B cell (primary cell): ENCODE results near the gene BTAF1. TPM values are rescaled to one million over a fixed set of nuclear protein-coding genes. Genes with fewer than 3 reads are reported as not detected.

Experiments used
- ATAC-seq: fragments of 200-7000 bp; cut with Tn5 transposase; one replicate; pipeline ENCODE4 v1.10.0; 2021; ENCODE audit warnings: low read depth, mild to moderate bottlenecking, moderate number of reproducible peaks, moderate library complexity
- CTCF ChIA-PET: fragments of 350-600 bp; sonication (Branson Sonifier 250); formaldehyde crosslinking; loops from one replicate; lab custom pipeline; 2021; ENCODE audit warnings: antibody characterized with exemption, inconsistent platforms; lab: Charles Lee
- POLR2A ChIA-PET: fragments of 350-600 bp; sonication (Branson Sonifier 250); formaldehyde crosslinking; loops from one replicate; lab custom pipeline; 2021; ENCODE audit warnings: antibody characterized with exemption; lab: Charles Lee
- DNase-seq: peaks from one replicate; pipeline ENCODE4 v3.0.0; 2013
- H2AFZ ChIP-seq: 2 replicates; pipeline ENCODE4 v1.6.1; 2012; ENCODE audit warnings: mild to moderate bottlenecking, low read depth, low read length; ENCODE audit not compliant: insufficient read depth, poor library complexity, severe bottlenecking
- H3K27ac ChIP-seq, 2 donors: 1 replicate in 1 of 2; 2 replicates in 1 of 2; pipeline ENCODE4 v1.5.1; 2012 to 2013; ENCODE audit warnings: low read length in 2 of 2, mild to moderate bottlenecking in 2 of 2, moderate library complexity in 1 of 2
- H3K27me3 ChIP-seq, 4 experiments: fragments of 200-600 bp in 1 of 4; sonication (generic) in 1 of 4; replicated peaks in 1 of 4; 1 replicate in 2 of 4; 2 replicates in 2 of 4; pipeline versions ENCODE4 v1.6.1 to v1.7.0; 2013 to 2016; ENCODE audit warnings: low read length in 3 of 4, mild to moderate bottlenecking in 2 of 4, mixed read lengths in 1 of 4, moderate library complexity in 1 of 4; ENCODE audit not compliant: insufficient read depth in 4 of 4, control insufficient read depth in 3 of 4; ENCODE audit errors: control extremely low read depth in 1 of 4
- H3K36me3 ChIP-seq, 2 experiments: replicated peaks in 1 of 2; 1 replicate in 1 of 2; 2 replicates in 1 of 2; pipeline versions ENCODE4 v1.6.1 to v1.7.1; 2013; ENCODE audit warnings: low read length in 1 of 2; ENCODE audit not compliant: insufficient read depth in 2 of 2, control insufficient read depth in 1 of 2; ENCODE audit errors: control extremely low read depth in 1 of 2, extremely low read depth in 1 of 2
- H3K4me1 ChIP-seq, 2 donors: fragments of 200-600 bp in 1 of 2; sonication (generic) in 1 of 2; 1 replicate in 1 of 2; 2 replicates in 1 of 2; pipeline versions ENCODE4 v1.5.1 to v1.6.1; 2013 to 2017; ENCODE audit warnings: low read length in 2 of 2; ENCODE audit not compliant: control insufficient read depth in 2 of 2, insufficient read depth in 2 of 2
- H3K4me2 ChIP-seq: replicated peaks from 2 replicates; pipeline ENCODE3; 2012; ENCODE audit warnings: mild to moderate bottlenecking, low read depth, low read length; ENCODE audit not compliant: poor library complexity, severe bottlenecking
- H3K4me3 ChIP-seq, 5 experiments: fragments of 200-600 bp in 1 of 5; sonication (generic) in 1 of 5; 1 replicate in 3 of 5; 2 replicates in 2 of 5; pipeline versions ENCODE4 v1.5.1 to v1.7.0; 2011 to 2016; ENCODE audit warnings: low read length in 4 of 5, mild to moderate bottlenecking in 4 of 5, low read depth in 2 of 5, control low read depth in 1 of 5, moderate library complexity in 1 of 5; ENCODE audit not compliant: insufficient read depth in 1 of 5; ENCODE audit errors: control extremely low read depth in 1 of 5, extremely low read depth in 1 of 5
- H3K79me2 ChIP-seq: fragments of 200-600 bp; sonication (generic); one replicate; pipeline ENCODE4 v1.6.0; 2016; ENCODE audit warnings: low read length; ENCODE audit not compliant: control insufficient read depth, insufficient read depth
- H3K9ac ChIP-seq: fragments of 200-600 bp; sonication (generic); 2 replicates; pipeline ENCODE4 v1.6.1; 2017; ENCODE audit warnings: mild to moderate bottlenecking, low read length, moderate library complexity
- H3K9me3 ChIP-seq, 3 donors: one replicate each; pipeline versions ENCODE4 v1.6.1 to v1.7.1; 2013; ENCODE audit warnings: low read length in 2 of 3; ENCODE audit not compliant: control insufficient read depth in 2 of 3, insufficient read depth in 1 of 3; ENCODE audit errors: control extremely low read depth in 1 of 3
- H4K20me1 ChIP-seq: 2 replicates; pipeline ENCODE4 v1.6.0; 2012; ENCODE audit warnings: mild to moderate bottlenecking, low read length; ENCODE audit not compliant: insufficient read depth, control insufficient read depth, poor library complexity, severe bottlenecking
- H3K27ac Mint-ChIP-seq: one replicate; pipeline ENCODE4 v1.8.0; 2021; ENCODE audit warnings: mixed read lengths
- H3K27me3 Mint-ChIP-seq: one replicate; pipeline ENCODE4 v1.8.0; 2021; ENCODE audit warnings: mixed read lengths
- H3K4me1 Mint-ChIP-seq: one replicate; pipeline ENCODE4 v1.8.0; 2021; ENCODE audit warnings: mixed read lengths
- H3K4me3 Mint-ChIP-seq: one replicate; pipeline ENCODE4 v1.8.0; 2021; ENCODE audit warnings: mixed read lengths
- H3K9me3 Mint-ChIP-seq: one replicate; pipeline ENCODE4 v1.8.0; 2022; ENCODE audit warnings: mixed read lengths; ENCODE audit not compliant: insufficient read depth
- EZH2 ChIP-seq: IDR thresholded peaks from 2 replicates; pipeline ENCODE4 v1.6.1; 2012; ENCODE audit warnings: borderline replicate concordance, low read depth, mild to moderate bottlenecking, moderate library complexity, low read length; ENCODE audit not compliant: insufficient read depth, poor library complexity, severe bottlenecking
- WGBS: methylation state at CpG from one replicate; pipeline ENCODE4 v1.1.5; 2013; ENCODE audit warnings: missing lambda C conversion rate; ENCODE audit not compliant: insufficient coverage; 5-methylcytosine and 5-hydroxymethylcytosine counted together
- intact Hi-C: fragments of 100-400 bp; cut with micrococcal nuclease; formaldehyde crosslinking; loops from one replicate; pipeline ENCODE4 v1.10.0; 2022
- polyA plus RNA-seq: library from polyadenylated mRNA; depleted of rRNA; stranded (reverse); fragments of >200 nt; gene quantifications from 2 replicates; pipeline ENCODE4 v1.2.3, GENCODE V29; 2012
- total RNA-seq, 2 donors: library from RNA; stranded (reverse); fragments of 120-200 nt in 1 of 2; gene quantifications; 1 replicate in 1 of 2; 2 replicates in 1 of 2; pipeline versions ENCODE4 v1.2.3 to v1.2.4, GENCODE V29; 2013 to 2022
- TF ChIP-seq, protein P1 (sequence below): fragments of 200-600 bp; IDR thresholded peaks from one replicate; pipeline ENCODE4 v1.8.0; 2022; ENCODE audit warnings: antibody characterized with exemption, mild to moderate bottlenecking

The BTAF1 gene
- total and polyA plus RNA-seq, 2 donors (not counting 1 experiment from before 2014, with no cell fraction given), result 58.2 to 78.1 TPM

DNA sequence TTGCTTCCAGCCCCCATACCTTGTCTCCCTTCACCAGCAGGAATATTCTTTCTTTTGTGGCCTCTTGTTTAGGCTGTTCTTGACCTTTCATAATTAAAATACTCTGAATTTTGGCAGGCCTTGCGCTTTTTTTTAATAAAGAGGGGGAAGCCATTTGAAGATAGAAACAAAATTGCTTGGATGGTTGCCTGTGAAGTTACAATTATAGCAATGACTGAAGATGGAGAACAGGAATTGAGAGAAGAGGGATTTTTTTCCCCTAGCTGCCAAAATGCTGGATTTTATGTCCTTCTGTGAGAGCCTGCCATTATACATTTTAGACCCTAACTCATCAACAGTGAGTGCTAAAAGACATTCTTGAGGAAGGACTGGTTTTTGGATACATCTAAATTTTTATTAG, 39.0 kb upstream of the BTAF1 start:
- Histone ChIP-seq H3K4me1 (peaks cover 3 to 7% of the 10 kb centered on the region in 2 donors), H3K9me3 (peaks cover 0 to 13% (median 0%) of the 10 kb centered on the region in 3 donors), H3K9ac (no peak overlapping the region), H2AFZ (no peak overlapping the region), H3K79me2 (no peaks in the 10 kb centered on the region), H3K4me2 (no peak overlapping the region), H4K20me1 (no peaks in the 10 kb centered on the region), H3K27ac (no peak overlapping the region), H3K36me3 (no peaks in the 10 kb centered on the region), H3K27me3 (peaks cover 0 to 13% (median 2%) of the 10 kb centered on the region in 4 experiments), H3K4me3 (no peak overlapping the region)
- no peak overlapping the region for H3K27ac Mint-ChIP-seq
- DNase-seq (no peak), ATAC-seq (no peak)
- intact Hi-C loops, result no loop called here
- H3K27me3 Mint-ChIP-seq, result peaks cover 19% of the 10 kb centered on the region
- peaks cover 14% of the 10 kb centered on the region for H3K4me1 Mint-ChIP-seq
- TF ChIP-seq, protein P1, sequence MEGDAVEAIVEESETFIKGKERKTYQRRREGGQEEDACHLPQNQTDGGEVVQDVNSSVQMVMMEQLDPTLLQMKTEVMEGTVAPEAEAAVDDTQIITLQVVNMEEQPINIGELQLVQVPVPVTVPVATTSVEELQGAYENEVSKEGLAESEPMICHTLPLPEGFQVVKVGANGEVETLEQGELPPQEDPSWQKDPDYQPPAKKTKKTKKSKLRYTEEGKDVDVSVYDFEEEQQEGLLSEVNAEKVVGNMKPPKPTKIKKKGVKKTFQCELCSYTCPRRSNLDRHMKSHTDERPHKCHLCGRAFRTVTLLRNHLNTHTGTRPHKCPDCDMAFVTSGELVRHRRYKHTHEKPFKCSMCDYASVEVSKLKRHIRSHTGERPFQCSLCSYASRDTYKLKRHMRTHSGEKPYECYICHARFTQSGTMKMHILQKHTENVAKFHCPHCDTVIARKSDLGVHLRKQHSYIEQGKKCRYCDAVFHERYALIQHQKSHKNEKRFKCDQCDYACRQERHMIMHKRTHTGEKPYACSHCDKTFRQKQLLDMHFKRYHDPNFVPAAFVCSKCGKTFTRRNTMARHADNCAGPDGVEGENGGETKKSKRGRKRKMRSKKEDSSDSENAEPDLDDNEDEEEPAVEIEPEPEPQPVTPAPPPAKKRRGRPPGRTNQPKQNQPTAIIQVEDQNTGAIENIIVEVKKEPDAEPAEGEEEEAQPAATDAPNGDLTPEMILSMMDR, result no peak
- no peak for TF ChIP-seq EZH2
- H3K9me3 Mint-ChIP-seq, result peaks cover 2% of the 10 kb centered on the region
- no peak overlapping the region for H3K4me3 Mint-ChIP-seq
- WGBS, result no CpG with 5 or more reads among the region's 1 CpG
- ChIA-PET CTCF (no interaction called here), POLR2A (no interaction called here)

DNA sequence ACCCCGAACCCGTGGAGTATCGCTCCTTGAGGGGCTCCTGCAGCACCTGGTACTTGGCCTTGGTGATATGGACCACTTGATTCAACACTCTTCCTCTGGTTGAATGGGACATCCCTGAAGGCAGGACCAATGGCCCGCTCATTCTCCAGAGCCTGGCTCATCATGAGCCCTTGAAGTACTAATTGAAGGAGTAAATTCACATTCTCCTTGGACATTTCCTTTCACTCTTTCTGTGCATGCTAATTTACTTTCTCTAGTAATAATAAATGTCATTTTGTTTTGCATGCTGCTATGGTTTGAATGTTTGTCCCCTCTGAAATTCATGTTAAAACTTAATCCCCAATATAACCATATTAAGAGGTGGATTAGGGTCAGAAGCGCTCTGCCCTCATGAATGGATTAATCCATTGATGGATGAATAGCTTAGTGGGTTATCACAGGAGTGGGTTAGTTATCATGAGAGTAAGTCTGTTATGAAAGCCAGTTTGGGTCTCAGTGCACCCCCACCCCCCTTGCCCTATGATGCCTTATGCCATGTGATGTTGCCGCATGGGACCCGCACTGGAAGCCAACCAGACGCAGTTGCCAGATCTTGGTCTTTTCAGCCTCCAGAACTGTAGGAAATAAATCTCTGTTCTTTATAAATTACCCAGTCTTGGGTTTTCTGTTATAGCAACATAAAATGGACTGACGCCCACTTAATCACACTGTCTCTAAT, 38.0 kb upstream of the BTAF1 start:
- Mint-ChIP-seq H3K27me3 (peaks cover 26% of the 10 kb centered on the region), H3K27ac (no peak overlapping the region), H3K4me1 (peaks cover 14% of the 10 kb centered on the region), H3K9me3 (peaks cover 2% of the 10 kb centered on the region), H3K4me3 (peak overlapping the region; percentile 33)
- no peak overlapping the region for H2AFZ ChIP-seq
- no peaks in the 10 kb centered on the region for H3K79me2 ChIP-seq
- H3K9ac ChIP-seq, result no peak overlapping the region
- H3K36me3 ChIP-seq, result no peaks in the 10 kb centered on the region
- no peak for DNase-seq
- peaks cover 0 to 13% (median 2%) of the 10 kb centered on the region in 4 experiments for H3K27me3 ChIP-seq
- no peak overlapping the region for H3K27ac ChIP-seq
- no peaks in the 10 kb centered on the region for H4K20me1 ChIP-seq
- intact Hi-C loops, result no loop called here
- no peak for ATAC-seq
- peaks cover 3 to 7% of the 10 kb centered on the region in 2 donors for H3K4me1 ChIP-seq
- H3K9me3 ChIP-seq, result peaks cover 0 to 13% (median 0%) of the 10 kb centered on the region in 3 donors
- no peak overlapping the region for H3K4me3 ChIP-seq
- 97% methylated on average over 3 of the region's 9 CpGs for WGBS
- H3K4me2 ChIP-seq, result no peak overlapping the region
- POLR2A ChIA-PET, result interaction anchor here (0.9 kb wide), 1 partner anchor 89 kb away, joined by 3 read pairs; no protein-coding TSS in a partner anchor
- TF ChIP-seq, protein P1, result no peak
- TF ChIP-seq EZH2, result no peak
- CTCF ChIA-PET, result no interaction called here
